ENCODE results near the gene SCG3.

GRCh38 chr15:51668446-51668845 lies 12.9 kb upstream of the SCG3 start:
- TF ChIP-seq CTCF (IDR thresholded peaks at IDR 0.05) = no peak
- TF ChIP-seq POLR2A (IDR thresholded peaks at IDR 0.05) = no peak
